ENCODE data around the gene NOP56.
"Not testable (repeated sequence)": the region's sequence is repeated elsewhere in the genome, so short reads cannot be mapped to it uniquely, and the experiment has no call there.

Gene NOP56

GRCh38 chr20:2682040-2682439 is 29.6 kb downstream of the NOP56 start:
- DNase-seq (ENCODE audit: low read depth in 2 of 3, low spot score in 1 of 3) = not testable (repeated sequence)

GRCh38 chr20:2684817-2685216 is 32.4 kb downstream of the NOP56 start:
- DNase-seq (ENCODE audit: low read depth in 2 of 3, low spot score in 1 of 3) = not testable (repeated sequence)

- no peak for DNase-seq (ENCODE audit: low read depth in 2 of 3, low spot score in 1 of 3)
Measured at GRCh38 chr20:2687514-2687913, 35.1 kb downstream of the NOP56 start.

GRCh38 chr20:2688041-2688591 is 35.7 kb downstream of the NOP56 start:
- peak; percentile 69 to 77 (median 73) for DNase-seq (ENCODE audit: low read depth in 2 of 3, low spot score in 1 of 3)

GRCh38 chr20:2690213-2690612 is 37.8 kb downstream of the NOP56 start:
- no peak for DNase-seq (ENCODE audit: low read depth in 2 of 3, low spot score in 1 of 3)

GRCh38 chr20:2690718-2691117 is 38.3 kb downstream of the NOP56 start:
- DNase-seq (ENCODE audit: low read depth in 2 of 3, low spot score in 1 of 3) = no peak

GRCh38 chr20:2691127-2691526 is 38.7 kb downstream of the NOP56 start:
- DNase-seq (ENCODE audit: low read depth in 2 of 3, low spot score in 1 of 3) = no peak

DNA sequence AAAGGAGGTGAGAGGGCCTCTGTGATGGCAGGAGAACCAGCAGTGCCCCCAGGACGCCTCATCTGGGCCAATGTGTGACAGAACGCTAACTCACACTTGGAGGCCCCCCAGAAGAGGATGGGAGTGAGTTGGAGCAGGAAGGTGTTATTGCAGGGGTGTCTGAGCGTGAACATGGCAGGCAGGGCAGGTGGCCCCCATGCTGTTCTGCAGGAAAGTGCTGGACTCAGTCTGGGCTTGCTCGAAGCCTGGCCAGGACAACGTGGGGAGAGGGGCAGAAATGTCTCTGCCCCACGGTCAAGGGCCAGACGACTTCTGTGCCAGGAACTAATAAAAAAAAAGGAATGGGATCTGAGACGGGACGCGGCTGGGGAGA is 39.2 kb downstream of the NOP56 start:
- no peak for DNase-seq (ENCODE audit: low read depth in 2 of 3, low spot score in 1 of 3)

GRCh38 chr20:2692036-2692885 is 39.8 kb downstream of the NOP56 start, which contains the start of gene EBF4:
Gene EBF4, plus strand, starts transcription at chr20:2692780. Its CDS starts 866 bp downstream, at chr20:2693646.
- no peak for DNase-seq (ENCODE audit: low read depth in 2 of 3, low spot score in 1 of 3)

- DNase-seq (ENCODE audit: low read depth in 2 of 3, low spot score in 1 of 3) = no peak
Measured at GRCh38 chr20:2692886-2693285, 40.5 kb downstream of the NOP56 start.

DNA sequence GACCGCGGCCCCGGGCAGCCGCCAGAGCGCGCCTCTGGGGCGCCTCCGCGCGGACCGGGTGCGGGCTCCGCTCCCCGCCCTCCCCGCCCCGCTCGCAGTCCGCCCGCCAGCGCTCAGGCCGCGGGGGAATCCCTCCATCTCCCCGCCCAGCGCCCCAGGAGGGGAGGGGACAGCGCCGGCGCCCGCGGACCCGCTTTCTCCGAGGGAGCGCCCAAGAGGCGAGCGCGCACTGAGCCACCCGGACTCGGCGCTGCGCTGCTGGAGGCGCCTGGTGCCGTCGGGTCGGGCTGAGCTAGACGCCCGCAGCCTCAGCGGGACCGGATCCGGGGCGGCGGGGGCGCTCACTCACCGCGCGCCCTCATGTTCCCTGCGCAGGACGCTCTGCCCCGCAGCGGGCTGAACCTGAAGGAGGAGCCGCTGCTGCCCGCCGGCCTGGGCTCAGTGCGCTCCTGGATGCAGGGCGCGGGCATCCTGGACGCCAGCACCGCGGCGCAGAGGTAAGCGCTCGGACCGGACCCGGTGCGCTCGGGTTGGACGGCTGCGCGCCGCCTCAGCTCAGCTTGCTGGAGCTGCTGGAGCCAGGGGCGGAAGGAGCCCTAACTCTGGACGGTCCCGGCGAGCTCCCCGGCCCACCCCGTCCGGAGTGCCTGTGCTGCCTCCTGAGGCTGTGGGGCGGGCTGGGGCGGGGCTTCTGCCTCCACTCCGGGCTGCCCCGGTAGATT is 41.0 kb downstream of the NOP56 start:
- DNase-seq (ENCODE audit: low read depth in 2 of 3, low spot score in 1 of 3) = peak in 1 of 3 donors; percentile 37

GRCh38 chr20:2694008-2694471 is 41.6 kb downstream of the NOP56 start:
- DNase-seq (ENCODE audit: low read depth in 2 of 3, low spot score in 1 of 3) = no peak

DNA sequence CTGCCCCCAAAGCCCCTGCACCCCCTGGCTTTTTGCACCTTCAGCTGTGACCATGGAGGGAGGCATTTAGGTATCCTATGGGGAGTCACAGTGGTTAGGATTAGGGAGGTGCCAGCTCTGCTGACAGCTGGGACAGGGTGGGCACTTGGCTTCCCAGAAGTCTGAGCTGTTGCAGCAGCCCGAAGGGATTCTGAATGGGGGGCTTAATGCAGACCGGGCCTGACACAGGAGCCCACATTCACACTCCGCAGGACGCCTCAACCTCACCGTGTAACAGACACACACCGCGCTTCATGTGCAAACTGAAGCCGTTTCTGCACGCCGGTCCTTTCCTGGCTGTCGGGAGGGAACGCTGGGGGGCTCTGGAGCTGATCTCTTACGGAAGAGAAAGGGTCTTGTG is 42.1 kb downstream of the NOP56 start:
- no peak for DNase-seq (ENCODE audit: low read depth in 2 of 3, low spot score in 1 of 3)

- no peak for DNase-seq (ENCODE audit: low read depth in 2 of 3, low spot score in 1 of 3)
Measured at GRCh38 chr20:2695206-2695983, 43.0 kb downstream of the NOP56 start.

GRCh38 chr20:2695984-2696525 is 43.6 kb downstream of the NOP56 start:
- not testable (repeated sequence) for DNase-seq (ENCODE audit: low read depth in 2 of 3, low spot score in 1 of 3)

DNA sequence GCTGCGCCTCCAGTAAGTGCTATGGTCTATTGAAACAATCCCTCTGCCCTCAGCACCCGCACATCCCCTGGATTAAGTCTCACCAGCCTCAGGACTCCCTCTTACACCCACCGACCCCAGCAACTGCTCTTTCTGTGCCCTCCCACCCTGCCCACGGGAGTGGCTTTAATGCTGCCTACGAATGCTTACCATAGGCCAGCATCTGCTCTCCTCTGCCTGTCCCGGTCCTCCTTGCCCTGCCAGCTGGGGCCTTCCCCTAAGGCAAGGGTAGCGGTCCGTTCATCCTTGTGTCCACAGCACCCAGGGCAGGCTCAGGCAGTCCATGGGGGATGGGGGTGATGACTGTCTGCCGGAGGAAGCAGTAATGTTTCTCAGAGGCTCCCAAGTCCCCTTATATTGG is 44.2 kb downstream of the NOP56 start:
- DNase-seq (ENCODE audit: low read depth in 2 of 3, low spot score in 1 of 3) = no peak

DNA sequence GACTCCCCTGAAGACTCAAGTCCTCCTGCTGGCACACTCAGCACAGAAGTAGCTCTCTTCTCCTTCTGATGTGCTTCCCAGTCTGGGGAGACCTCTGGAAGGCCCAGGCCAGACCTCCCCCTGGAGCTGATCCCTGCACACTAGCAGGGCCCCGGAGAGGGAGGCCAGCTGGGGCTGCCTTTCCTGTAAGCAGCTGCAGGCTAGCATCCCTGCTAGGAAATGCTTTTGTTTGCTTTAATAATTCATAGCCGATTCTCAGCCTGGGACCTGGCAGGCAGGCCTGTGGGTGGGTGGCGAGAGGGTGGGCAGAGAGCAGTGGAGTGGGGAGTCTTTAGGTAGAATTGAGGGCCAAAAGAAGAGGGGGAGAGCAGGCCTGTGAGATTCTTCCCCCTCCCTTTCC is 45.3 kb downstream of the NOP56 start:
- no peak for DNase-seq (ENCODE audit: low read depth in 2 of 3, low spot score in 1 of 3)

GRCh38 chr20:2698186-2698817 is 45.9 kb downstream of the NOP56 start:
- DNase-seq (ENCODE audit: low read depth in 2 of 3, low spot score in 1 of 3) = no peak

DNA sequence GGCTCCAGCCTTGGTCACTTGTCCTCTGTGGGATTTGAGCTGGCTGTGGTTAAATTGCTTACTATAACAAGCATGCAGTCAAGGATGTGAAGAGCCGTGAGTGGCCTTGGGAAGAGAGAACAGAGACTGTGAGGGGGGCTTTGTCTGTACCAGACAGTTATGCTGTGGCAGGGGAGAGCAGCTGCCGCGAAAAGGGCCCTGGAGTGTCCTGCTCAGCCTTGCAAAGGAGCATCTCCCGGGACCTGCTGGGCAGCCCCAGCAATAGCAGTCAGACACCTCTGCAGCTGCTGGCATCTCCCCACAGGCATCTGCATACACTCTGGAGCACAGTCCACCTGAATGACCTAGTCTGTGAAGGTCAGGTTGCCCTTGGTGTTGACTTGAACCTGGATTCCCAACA is 46.5 kb downstream of the NOP56 start:
- DNase-seq (ENCODE audit: low read depth in 2 of 3, low spot score in 1 of 3) = no peak

GRCh38 chr20:2699775-2700413 is 47.5 kb downstream of the NOP56 start:
- DNase-seq (ENCODE audit: low read depth in 2 of 3, low spot score in 1 of 3) = no peak
